K562 (cell line): ENCODE measurements around the gene UBE2H. TPM values are rescaled to one million over a fixed set of nuclear protein-coding genes. Genes with fewer than 3 reads are reported as not detected.

Source experiments
- ARHGAP35 ChIP-seq: fragments of 450-650 bp; IDR thresholded peaks from 2 replicates; pipeline ENCODE4 v1.6.1; 2018; ENCODE audit not compliant: partially characterized antibody
- CHCHD3 ChIP-seq: fragments of 250-450 bp; sonication (Bioruptor Pico); IDR thresholded peaks from 2 replicates; pipeline ENCODE4 v2.1.2; 2022; ENCODE audit warnings: mild to moderate bottlenecking
- CHD7 ChIP-seq: fragments of 200-600 bp; sonication (generic); IDR thresholded peaks from one replicate; pipeline ENCODE4 v1.6.1; 2012; ENCODE audit warnings: mild to moderate bottlenecking, low read depth, low read length, inconsistent platforms
- CREM ChIP-seq: IDR thresholded peaks from 2 replicates; pipeline ENCODE4 v1.6.1; 2014; ENCODE audit warnings: antibody characterized with exemption, low read depth
- GATAD2A ChIP-seq: fragments of 450-650 bp; IDR thresholded peaks from 2 replicates; pipeline ENCODE4 v1.6.1; 2017
- HMGN3 ChIP-seq: IDR thresholded peaks from 2 replicates; pipeline ENCODE4 v1.6.1; 2011; ENCODE audit warnings: borderline replicate concordance, low read depth, mild to moderate bottlenecking, mixed read lengths, low read length; ENCODE audit not compliant: insufficient read length; ENCODE audit errors: extremely low read depth
- KLF13 ChIP-seq: fragments of 450-650 bp; IDR thresholded peaks from 2 replicates; pipeline ENCODE4 v1.6.1; 2016; ENCODE audit warnings: missing genetic modification characterization, low read depth, mild to moderate bottlenecking, missing compliant biosample characterization, moderate library complexity, borderline replicate concordance
- LARP7 ChIP-seq: fragments of 450-650 bp; IDR thresholded peaks from 2 replicates; pipeline ENCODE4 v1.6.1; 2016
- NCOA6 ChIP-seq: fragments of 450-650 bp; IDR thresholded peaks from 2 replicates; pipeline ENCODE4 v1.6.1; 2017; ENCODE audit warnings: mild to moderate bottlenecking
- NR4A1 ChIP-seq, 2 experiments: fragments of 250-450 bp in 1 of 2; fragments of 450-650 bp in 1 of 2; sonication (Bioruptor Pico) in 1 of 2; IDR thresholded peaks; 2 replicates each; pipeline versions ENCODE4 v1.4.0 to v1.6.1; 2016 to 2020; ENCODE audit warnings: mild to moderate bottlenecking in 2 of 2, missing compliant biosample characterization in 1 of 2, missing genetic modification characterization in 1 of 2, moderate library complexity in 1 of 2
- POLR3A ChIP-seq: IDR thresholded peaks from 2 replicates; pipeline ENCODE4 v1.6.1; 2011; ENCODE audit warnings: borderline replicate concordance, mild to moderate bottlenecking, moderate library complexity; ENCODE audit not compliant: insufficient read length, insufficient read depth; ENCODE audit errors: extremely low read depth
- SMARCC2 ChIP-seq: fragments of 450-650 bp; IDR thresholded peaks from 2 replicates; pipeline ENCODE4 v1.6.1; 2017; ENCODE audit warnings: antibody characterized with exemption, moderate library complexity, mild to moderate bottlenecking, low read depth
- SP1 ChIP-seq: sonication (generic); formaldehyde crosslinking; IDR thresholded peaks from 2 replicates; pipeline ENCODE4 v1.8.1; 2022; ENCODE audit warnings: mild to moderate bottlenecking, missing genetic modification reagents
- ZFPM2 ChIP-seq: fragments of 250-450 bp; sonication (Bioruptor Pico); IDR thresholded peaks from 2 replicates; pipeline ENCODE4 v1.5.1; 2022; ENCODE audit warnings: mild to moderate bottlenecking
- ZNF644 ChIP-seq: fragments of 200-800 bp; sonication (Bioruptor generic); IDR thresholded peaks from 2 replicates; pipeline ENCODE4 v1.6.1; 2016; ENCODE audit warnings: low read depth, missing genetic modification characterization, missing compliant biosample characterization
- ZNF76 ChIP-seq: fragments of 250-450 bp; sonication (Bioruptor Pico); IDR thresholded peaks from 2 replicates; pipeline ENCODE4 v1.4.0; 2020; ENCODE audit warnings: mild to moderate bottlenecking, moderate library complexity, borderline replicate concordance
- ZNF778 ChIP-seq: fragments of 450-650 bp; formaldehyde crosslinking; IDR thresholded peaks from 2 replicates; pipeline ENCODE4 v1.4.0; 2020; ENCODE audit warnings: mild to moderate bottlenecking, moderate library complexity
- polyA plus RNA-seq, 8 experiments: library from polyadenylated mRNA; depleted of rRNA in 4 of 8; stranded (reverse) in 5 of 8; unstranded in 3 of 8; fragments of >200 nt; fragmentation: Nextera tagmentation in 2 of 8; fragmentation: Illumina TruSeq in 1 of 8; extraction: Ambion mirVana in 2 of 8; extraction: Trizol in 1 of 8; gene quantifications; 2 replicates each; pipeline versions ENCODE4 v1.2.1 to v1.2.3, GENCODE V29; 2011 to 2014; ENCODE audit warnings: inconsistent platforms in 1 of 8, missing spikeins in 1 of 8
- total RNA-seq, 7 experiments: library from RNA; depleted of rRNA in 6 of 7; stranded (reverse); fragments of >200 nt in 6 of 7; fragmentation: Illumina TruSeq in 2 of 7; extraction: Trizol in 2 of 7; gene quantifications; 2 replicates each; pipeline versions ENCODE4 v1.2.1 to v1.2.3, GENCODE V29; 2011 to 2021; ENCODE audit warnings: low replicate concordance in 1 of 7

Gene UBE2H
- total and polyA plus RNA-seq, 9 of the 15 experiments (the other 6 are each of a cell fraction or from before 2014, with no cell fraction given) = 6.3 to 33.0 (median 13.3) TPM

GRCh38 chr7:129824291-129825208 lies 128.2 kb downstream of the UBE2H start (continued):
- TF ChIP-seq POLR3A (no peak), ZNF778 (CRISPR knock-in tag) (no peak), NCOA6 (no peak), CHD7 (peak; percentile 12), ARHGAP35 (no peak), LARP7 (peak; percentile 34; the same call in 1 of the 2 replicates), SP1 (CRISPR knock-in tag) (0 out of 2 replicates have a peak, but pooled peaks have one; percentile 1), CREM (peak; percentile 42; the same call in 1 of the 2 replicates), ZNF76 (CRISPR knock-in tag) (no peak), NR4A1 (CRISPR knock-in tag; IDR thresholded peaks at IDR 0.05) (no peak), NR4A1 (tag; IDR thresholded peaks at IDR 0.05) (no peak), KLF13 (no peak), SMARCC2 (no peak), GATAD2A (no peak), ZFPM2 (CRISPR knock-in tag) (no peak), HMGN3 (no peak), CHCHD3 (CRISPR knock-in tag) (no peak), ZNF644 (no peak)
